Effector memory CD4-positive, alpha-beta T cell (primary cell): ENCODE measurements around the gene HEPACAM2.
A peak's percentile ranks its signal among the peaks of the same experiment; 100 is the strongest.

Experiments
- DNase-seq, 3 donors: peaks; one replicate each; pipeline ENCODE4 v3.0.0-alpha.2; 2020
- H3K27ac ChIP-seq: 2 replicates; pipeline ENCODE4 v1.7.0; 2013; ENCODE audit warnings: mild to moderate bottlenecking, low read length, moderate library complexity; ENCODE audit not compliant: insufficient read depth, poor library complexity, severe bottlenecking
- H3K27me3 ChIP-seq: replicated peaks from 2 replicates; pipeline ENCODE4 v1.7.0; 2013; ENCODE audit warnings: mild to moderate bottlenecking, low read length; ENCODE audit not compliant: insufficient read depth, control insufficient read depth, poor library complexity, severe bottlenecking
- H3K36me3 ChIP-seq: 2 replicates; pipeline ENCODE4 v1.7.0; 2013; ENCODE audit warnings: mild to moderate bottlenecking, low read length, moderate library complexity; ENCODE audit not compliant: control insufficient read depth, insufficient read depth
- H3K4me1 ChIP-seq: 2 replicates; pipeline ENCODE4 v1.7.0; 2013; ENCODE audit warnings: low read length, mild to moderate bottlenecking; ENCODE audit not compliant: control insufficient read depth, insufficient read depth, poor library complexity, severe bottlenecking
- H3K4me3 ChIP-seq: 2 replicates; pipeline ENCODE4 v1.7.0; 2013; ENCODE audit warnings: low read length, low read depth, mild to moderate bottlenecking; ENCODE audit not compliant: insufficient read depth, poor library complexity, severe bottlenecking
- H3K9me3 ChIP-seq: 2 replicates; pipeline ENCODE4 v1.7.0; 2013; ENCODE audit warnings: mild to moderate bottlenecking, low read length, moderate library complexity; ENCODE audit not compliant: control insufficient read depth

HEPACAM2 gene

GRCh38 chr7:93235541-93235940 lies 9.3 kb upstream of the HEPACAM2 start:
- H3K27ac ChIP-seq: no peak overlapping the region
- peaks cover 4% of the 10 kb centered on the region for H3K4me1 ChIP-seq
- no peaks in the 10 kb centered on the region for H3K36me3 ChIP-seq
- no peaks in the 10 kb centered on the region for H3K9me3 ChIP-seq
- H3K4me3 ChIP-seq: no peak overlapping the region
- H3K27me3 ChIP-seq: no peaks in the 10 kb centered on the region
- no peak for DNase-seq

- H3K27ac ChIP-seq: peak overlapping the region; percentile 87
These were observed 6.4 kb upstream of the HEPACAM2 start for GRCh38 chr7:93232673-93233018.

GRCh38 chr7:93231799-93232672 lies 5.8 kb upstream of the HEPACAM2 start, which contains the start of gene VPS50:
TSS of gene VPS50 (plus strand) at chr7:93232366. CDS start at chr7:93232468, 102 bp downstream.
- Histone ChIP-seq H3K4me3 (peak within 1 kb of the TSS; percentile 93), H3K27ac (peak within 1 kb of the TSS; percentile 87), H3K36me3 (no peaks in the 10 kb centered on the region), H3K27me3 (no peaks in the 10 kb centered on the region), H3K4me1 (peaks cover 4% of the 10 kb centered on the region), H3K9me3 (no peaks in the 10 kb centered on the region)
- peak; percentile 79 to 95 (median 88) for DNase-seq

More at GRCh38 chr7:93232673-93233018, 6.4 kb upstream of the HEPACAM2 start:
- DNase-seq: no peak
- peak overlapping the region; percentile 93 for H3K4me3 ChIP-seq
- no peaks in the 10 kb centered on the region for H3K27me3 ChIP-seq
- no peaks in the 10 kb centered on the region for H3K9me3 ChIP-seq
- no peaks in the 10 kb centered on the region for H3K36me3 ChIP-seq
- H3K4me1 ChIP-seq: peaks cover 4% of the 10 kb centered on the region

GRCh38 chr7:93231259-93231658 lies 5.0 kb upstream of the HEPACAM2 start:
- peaks cover 4% of the 10 kb centered on the region for H3K4me1 ChIP-seq
- no peaks in the 10 kb centered on the region for H3K9me3 ChIP-seq
- H3K27ac ChIP-seq: peak overlapping the region; percentile 87
- DNase-seq: no peak
- no peaks in the 10 kb centered on the region for H3K36me3 ChIP-seq
- peak overlapping the region; percentile 93 for H3K4me3 ChIP-seq
- no peaks in the 10 kb centered on the region for H3K27me3 ChIP-seq

- DNase-seq: no peak
- no peaks in the 10 kb centered on the region for H3K27me3 ChIP-seq
- no peaks in the 10 kb centered on the region for H3K36me3 ChIP-seq
- no peaks in the 10 kb centered on the region for H3K9me3 ChIP-seq
- no peak overlapping the region for H3K4me3 ChIP-seq
- no peak overlapping the region for H3K27ac ChIP-seq
- H3K4me1 ChIP-seq: peaks cover 4% of the 10 kb centered on the region
These were observed 2.0 kb upstream of the HEPACAM2 start for GRCh38 chr7:93228302-93228701.

- Histone ChIP-seq H3K27me3 (no peaks in the 10 kb centered on the region), H3K4me1 (no peaks in the 10 kb centered on the region), H3K36me3 (no peaks in the 10 kb centered on the region), H3K27ac (no peak overlapping the region), H3K9me3 (no peaks in the 10 kb centered on the region), H3K4me3 (no peak overlapping the region)
- DNase-seq: no peak
These were observed 6.4 kb downstream of the HEPACAM2 start for GRCh38 chr7:93219868-93220267.

- H3K4me3 ChIP-seq: no peak overlapping the region
- no peaks in the 10 kb centered on the region for H3K9me3 ChIP-seq
- H3K36me3 ChIP-seq: no peaks in the 10 kb centered on the region
- DNase-seq: no peak
- no peaks in the 10 kb centered on the region for H3K4me1 ChIP-seq
- no peak overlapping the region for H3K27ac ChIP-seq
- H3K27me3 ChIP-seq: no peaks in the 10 kb centered on the region
These were observed 7.1 kb downstream of the HEPACAM2 start for GRCh38 chr7:93218997-93219827.

- H3K27me3 ChIP-seq: peaks cover 4% of the 10 kb centered on the region
- no peak for DNase-seq
- no peaks in the 10 kb centered on the region for H3K36me3 ChIP-seq
- no peaks in the 10 kb centered on the region for H3K4me1 ChIP-seq
- H3K4me3 ChIP-seq: no peak overlapping the region
- H3K27ac ChIP-seq: no peak overlapping the region
- H3K9me3 ChIP-seq: no peaks in the 10 kb centered on the region
These were observed 13.4 kb downstream of the HEPACAM2 start for GRCh38 chr7:93212881-93213280.

- Histone ChIP-seq H3K4me1 (no peaks in the 10 kb centered on the region), H3K36me3 (no peaks in the 10 kb centered on the region), H3K27me3 (peaks cover 4% of the 10 kb centered on the region), H3K9me3 (no peaks in the 10 kb centered on the region), H3K27ac (no peak overlapping the region), H3K4me3 (no peak overlapping the region)
- DNase-seq: no peak
These were observed 14.9 kb downstream of the HEPACAM2 start for GRCh38 chr7:93211228-93211818.
